PC-3 (cell line): ENCODE results near the gene LOXL4.

Experiments used
- CTCF ChIP-seq: fragments of 300-600 bp; sonication (generic); conservative IDR thresholded peaks from 2 replicates; pipeline ENCODE4 v1.5.1; 2017; ENCODE audit warnings: antibody characterized with exemption, low read depth, mild to moderate bottlenecking, low read length
- EZH2 ChIP-seq: fragments of 300-600 bp; sonication (generic); IDR thresholded peaks from one replicate; pipeline ENCODE4 v1.6.1; 2017; ENCODE audit warnings: antibody characterized with exemption, mild to moderate bottlenecking, low read length; ENCODE audit not compliant: unreplicated experiment

GRCh38 chr10:98296524-98296923 lies 28.5 kb upstream of the LOXL4 start:
- TF ChIP-seq CTCF (no peak), EZH2 (no peak)
